Keratinocyte (primary cell): ENCODE measurements around the gene PLCL1. TPM values are rescaled to one million over a fixed set of nuclear protein-coding genes. Genes with fewer than 3 reads are reported as not detected.

Source experiments
- DNase-seq: peaks from one replicate; pipeline ENCODE4 v3.0.0-alpha.2; 2011; ENCODE audit warnings: low read depth, missing footprints, low spot score
- FAIRE-seq: peaks from 2 replicates; lab custom pipeline; 2011; peaks lifted over from hg19 to GRCh38; lab: Jason Lieb, UNC
- H2AFZ ChIP-seq: 2 replicates; pipeline ENCODE4 v1.6.0; 2012; ENCODE audit warnings: low read length, control low read depth, inconsistent platforms; ENCODE audit not compliant: control insufficient read depth
- H3K27ac ChIP-seq: 2 replicates; pipeline ENCODE4 v1.5.1; 2011; ENCODE audit warnings: low read length; ENCODE audit not compliant: control insufficient read depth, insufficient read depth
- H3K27me3 ChIP-seq: 3 replicates; pipeline ENCODE4 v1.6.0; 2011; ENCODE audit warnings: low read length; ENCODE audit not compliant: control insufficient read depth, insufficient read depth; ENCODE audit errors: extremely low read depth
- H3K36me3 ChIP-seq, 2 experiments: 2 replicates in 1 of 2; 3 replicates in 1 of 2; pipeline ENCODE4 v1.5.1; 2011; ENCODE audit warnings: low read length in 2 of 2, mild to moderate bottlenecking in 1 of 2; ENCODE audit not compliant: control insufficient read depth in 2 of 2, insufficient read depth in 2 of 2; ENCODE audit errors: extremely low read depth in 1 of 2
- H3K4me1 ChIP-seq: 3 replicates; pipeline ENCODE4 v1.5.1; 2011; ENCODE audit warnings: low read length; ENCODE audit not compliant: control insufficient read depth, insufficient read depth; ENCODE audit errors: extremely low read depth
- H3K4me2 ChIP-seq: 3 replicates; pipeline ENCODE4 v1.6.0; 2011; ENCODE audit warnings: low read depth, low read length; ENCODE audit not compliant: control insufficient read depth, insufficient read depth; ENCODE audit errors: extremely low read depth
- H3K4me3 ChIP-seq, 3 experiments: fragments of 200-600 bp in 1 of 3; sonication (generic) in 1 of 3; 2 replicates in 2 of 3; 3 replicates in 1 of 3; pipeline ENCODE4 v1.5.1; 2011 to 2016; ENCODE audit warnings: low read length in 3 of 3, mild to moderate bottlenecking in 3 of 3, control low read depth in 2 of 3, inconsistent platforms in 1 of 3, low read depth in 1 of 3, mixed read lengths in 1 of 3, mixed run types in 1 of 3, moderate library complexity in 1 of 3; ENCODE audit not compliant: control insufficient read depth in 2 of 3, insufficient read depth in 2 of 3; ENCODE audit errors: extremely low read depth in 1 of 3
- H3K79me2 ChIP-seq: 2 replicates; pipeline ENCODE4 v1.6.0; 2012; ENCODE audit warnings: low read length; ENCODE audit not compliant: control insufficient read depth, insufficient read depth
- H3K9ac ChIP-seq: 3 replicates; pipeline ENCODE4 v1.6.0; 2011; ENCODE audit warnings: low read length; ENCODE audit not compliant: control insufficient read depth, insufficient read depth; ENCODE audit errors: extremely low read depth
- H3K9me1 ChIP-seq: 3 replicates; pipeline ENCODE4 v1.6.0; 2011; ENCODE audit warnings: low read length; ENCODE audit not compliant: control insufficient read depth, insufficient read depth; ENCODE audit errors: extremely low read depth
- H3K9me3 ChIP-seq: 2 replicates; pipeline ENCODE4 v1.5.1; 2012; ENCODE audit warnings: low read depth, low read length; ENCODE audit not compliant: control insufficient read depth
- H4K20me1 ChIP-seq: 3 replicates; pipeline ENCODE4 v1.6.0; 2011; ENCODE audit warnings: low read length; ENCODE audit not compliant: control insufficient read depth, insufficient read depth; ENCODE audit errors: extremely low read depth
- CTCF ChIP-seq, 3 experiments: IDR thresholded peaks in 1 of 3; conservative IDR thresholded peaks in 1 of 3; optimal IDR thresholded peaks in 1 of 3; 2 replicates in 2 of 3; 3 replicates in 1 of 3; pipeline versions ENCODE3 to v1.5.1; 2011; ENCODE audit warnings: low read length in 3 of 3, mild to moderate bottlenecking in 3 of 3, moderate library complexity in 2 of 3, control low read depth in 1 of 3, inconsistent platforms in 1 of 3; ENCODE audit not compliant: insufficient read depth in 2 of 3; ENCODE audit errors: extremely low read depth in 1 of 3
- EZH2 ChIP-seq: IDR thresholded peaks from one replicate; pipeline ENCODE4 v1.6.1; 2012; ENCODE audit warnings: inconsistent platforms, mild to moderate bottlenecking, low read length, moderate library complexity
- dilution Hi-C: fragments of 300-500 bp; cut with MboI; formaldehyde crosslinking; loops from one replicate; pipeline ENCODE4 v1.7.0; 2020; ENCODE audit warnings: low sequenced_read_pairs; ENCODE audit not compliant: extremely low pct_ligation_motif_present
- polyA plus RNA-seq, 5 experiments: library from polyadenylated mRNA; depleted of rRNA in 3 of 5; stranded (reverse) in 3 of 5; stranded (forward) in 1 of 5; unstranded in 1 of 5; fragments of >200 nt; gene quantifications; 1 replicate in 1 of 5; 2 replicates in 3 of 5; 3 replicates in 1 of 5; pipeline versions ENCODE4 v1.2.1 to v1.2.3, GENCODE V29; 2011 to 2012; ENCODE audit warnings: missing spikeins in 2 of 5, low read depth in 1 of 5, low replicate concordance in 1 of 5

Gene PLCL1
- polyA plus RNA-seq, 1 donor (not counting 4 experiments of a cell fraction or from before 2014, with no cell fraction given), result 0.01 TPM

GRCh38 chr2:197926673-197927072 is 122.3 kb downstream of the PLCL1 start:
- dilution Hi-C loops, result no loop called here
- DNase-seq (no peak), FAIRE-seq (no peak)
- Histone ChIP-seq H2AFZ (no peak overlapping the region), H3K9me1 (no peaks in the 10 kb centered on the region), H4K20me1 (no peaks in the 10 kb centered on the region), H3K36me3 (no peaks in the 10 kb centered on the region), H3K9ac (no peak overlapping the region), H3K9me3 (no peaks in the 10 kb centered on the region), H3K79me2 (no peaks in the 10 kb centered on the region), H3K4me1 (no peaks in the 10 kb centered on the region), H3K4me2 (no peak overlapping the region), H3K4me3 (no peak overlapping the region), H3K27me3 (no peaks in the 10 kb centered on the region), H3K27ac (no peak overlapping the region)
- no peak for TF ChIP-seq EZH2
- TF ChIP-seq CTCF (optimal IDR thresholded peaks at IDR 0.05 in 1 of 3, IDR thresholded peaks at IDR 0.05 in 1 of 3, conservative IDR thresholded peaks at IDR 0.05 in 1 of 3; ENCODE audit: extremely low read depth in 1 of 3, insufficient read depth in 2 of 3, low read length in 3 of 3), result no peak

- no peaks in the 10 kb centered on the region for H3K79me2 ChIP-seq
- no peak for FAIRE-seq
- H3K9me3 ChIP-seq, result no peaks in the 10 kb centered on the region
- no peaks in the 10 kb centered on the region for H3K36me3 ChIP-seq
- H3K9ac ChIP-seq, result no peak overlapping the region
- TF ChIP-seq CTCF (optimal IDR thresholded peaks at IDR 0.05 in 1 of 3, IDR thresholded peaks at IDR 0.05 in 1 of 3, conservative IDR thresholded peaks at IDR 0.05 in 1 of 3; ENCODE audit: extremely low read depth in 1 of 3, insufficient read depth in 2 of 3, low read length in 3 of 3), result no peak
- TF ChIP-seq EZH2, result no peak
- H3K4me1 ChIP-seq, result no peaks in the 10 kb centered on the region
- DNase-seq, result no peak
- H3K27ac ChIP-seq, result no peak overlapping the region
- no peaks in the 10 kb centered on the region for H3K9me1 ChIP-seq
- no peak overlapping the region for H3K4me2 ChIP-seq
- no peak overlapping the region for H2AFZ ChIP-seq
- no peaks in the 10 kb centered on the region for H4K20me1 ChIP-seq
- dilution Hi-C loops, result no loop called here
- H3K4me3 ChIP-seq, result no peak overlapping the region
- no peaks in the 10 kb centered on the region for H3K27me3 ChIP-seq
These were observed 123.6 kb downstream of the PLCL1 start for GRCh38 chr2:197927994-197928393.
